Nasal cavity respiratory epithelium epithelial cell of viscerocranial mucosa (primary cell): Measurements from ENCODE around the gene ABHD16A. TPM values are rescaled to one million over a fixed set of nuclear protein-coding genes. Genes with fewer than 3 reads are reported as not detected.

Experiments
- total RNA-seq: library from RNA; depleted of rRNA; stranded (reverse); fragments of >200 nt; gene quantifications from 2 replicates; pipeline ENCODE4 v1.2.3, GENCODE V29; 2014

The ABHD16A gene
- total RNA-seq, 1 donor from 2014 or later, result 30.8 TPM

DNA sequence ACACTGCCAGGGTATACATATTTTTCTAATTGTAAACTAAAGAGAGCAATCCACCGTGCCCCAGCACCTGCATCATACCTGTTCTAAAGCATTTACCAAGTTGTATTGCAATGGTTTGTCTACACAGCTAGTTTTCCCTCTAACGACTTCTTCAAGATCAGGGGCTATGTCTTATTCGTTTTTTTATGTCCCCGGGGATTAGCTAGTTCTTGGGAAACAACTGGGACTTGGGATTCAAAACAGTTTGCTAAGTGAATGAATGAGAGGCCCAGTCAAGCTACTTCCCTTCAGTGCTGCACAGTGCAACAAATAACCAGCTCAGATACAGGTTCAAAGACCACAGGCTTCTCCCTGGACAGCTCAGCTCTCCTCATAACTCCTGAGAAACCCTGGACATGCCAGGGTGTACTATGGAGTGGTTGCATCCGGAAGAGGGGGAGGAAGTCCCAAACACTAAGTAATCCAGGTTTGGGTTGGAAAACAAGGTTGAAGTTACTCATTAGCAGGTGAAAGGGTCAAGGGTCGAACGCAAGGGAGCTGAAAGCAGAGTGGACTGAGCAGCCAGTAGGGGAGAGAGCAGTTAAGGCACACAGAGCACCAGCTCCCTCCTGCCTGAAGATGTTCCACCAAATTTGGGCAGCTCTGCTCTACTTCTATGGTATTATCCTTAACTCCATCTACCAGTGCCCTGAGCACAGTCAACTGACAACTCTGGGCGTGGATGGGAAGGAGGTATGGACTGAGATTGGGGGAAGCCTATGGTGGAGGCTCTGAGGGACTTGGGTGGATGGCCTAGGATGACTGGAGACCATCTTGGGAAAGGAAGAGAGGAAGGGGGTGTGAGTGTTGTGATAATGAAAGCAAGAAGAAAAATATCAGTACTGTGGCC is 47.5 kb downstream of the ABHD16A start, which contains the start of gene APOM:
APOM (plus strand) TSS at position 546 of the 889 bp plus-strand sequence; CDS start at position 619, 73 bp downstream.

Other genes with a start within 250 kb of the ABHD16A start
- gene MICB, start 205.2 kb downstream of the ABHD16A start, total RNA-seq, result 3.7 and 5.8 TPM in 2 replicates
- gene MCCD1, start 174.4 kb downstream of the ABHD16A start, total RNA-seq, result not detected in 2 replicates
- gene DDX39B, start 161.3 kb downstream of the ABHD16A start, total RNA-seq, result 205 and 333 TPM in 2 replicates
- gene ATP6V1G2, start 156.7 kb downstream of the ABHD16A start, total RNA-seq, result 0.28 and 0.34 TPM in 2 replicates
- gene NFKBIL1, start 155.7 kb downstream of the ABHD16A start, total RNA-seq, result 25.8 and 52.3 TPM in 2 replicates
- gene LTA, start 131.0 kb downstream of the ABHD16A start, total RNA-seq, result not detected in 2 replicates
- gene TNF, start 127.8 kb downstream of the ABHD16A start, total RNA-seq, result under 0.01 and 0.07 TPM in 2 replicates
- not detected in 2 replicates for gene LTB, start 120.9 kb downstream of the ABHD16A start, total RNA-seq
- not detected in 2 replicates for gene LST1, start 117.0 kb downstream of the ABHD16A start, total RNA-seq
- not detected in 2 replicates for gene NCR3, start 110.3 kb downstream of the ABHD16A start, total RNA-seq
- not detected in 2 replicates for gene AIF1, start 88.1 kb downstream of the ABHD16A start, total RNA-seq
- 32.1 and 73.3 TPM in 2 replicates for gene PRRC2A, start 82.6 kb downstream of the ABHD16A start, total RNA-seq
- gene BAG6, start 50.7 kb downstream of the ABHD16A start, total RNA-seq, result 120 and 174 TPM in 2 replicates
- 0.28 and 0.34 TPM in 2 replicates for gene APOM, start 47.4 kb downstream of the ABHD16A start, total RNA-seq
- 24.7 and 37.6 TPM in 2 replicates for gene C6orf47, start 42.5 kb downstream of the ABHD16A start, total RNA-seq
- 9.4 and 20.2 TPM in 2 replicates for gene GPANK1, start 38.3 kb downstream of the ABHD16A start, total RNA-seq
- 48.2 and 76.9 TPM in 2 replicates for gene CSNK2B, start 37.2 kb downstream of the ABHD16A start, total RNA-seq
- 0.68 and 3.3 TPM in 2 replicates for gene LY6G5B, start 33.3 kb downstream of the ABHD16A start, total RNA-seq
- gene LY6G5C, start 22.3 kb downstream of the ABHD16A start, total RNA-seq, result 0.07 TPM in 1 of 2 replicates, not detected in the other
- not detected in 2 replicates for gene LY6G6F, start 3.5 kb upstream of the ABHD16A start, total RNA-seq
- not detected in 2 replicates for gene LY6G6D, start 12.0 kb upstream of the ABHD16A start, total RNA-seq
- gene LY6G6C, start 18.4 kb upstream of the ABHD16A start, total RNA-seq, result under 0.01 TPM in 1 of 2 replicates, not detected in the other
- gene MPIG6B, start 20.0 kb upstream of the ABHD16A start, total RNA-seq, result not detected in 2 replicates
- gene DDAH2, start 26.0 kb upstream of the ABHD16A start, total RNA-seq, result 16.2 and 19.8 TPM in 2 replicates
- 269 and 558 TPM in 2 replicates for gene CLIC1, start 33.2 kb upstream of the ABHD16A start, total RNA-seq
- 3.4 and 3.5 TPM in 2 replicates for gene MSH5, start 36.7 kb upstream of the ABHD16A start, total RNA-seq
- 0.57 TPM in 1 of 2 replicates, not detected in the other for gene SAPCD1, start 59.3 kb upstream of the ABHD16A start, total RNA-seq
- 0.34 and 1.00 TPM in 2 replicates for gene VWA7, start 74.0 kb upstream of the ABHD16A start, total RNA-seq
- 61.2 and 98.7 TPM in 2 replicates for gene VARS1, start 92.4 kb upstream of the ABHD16A start, total RNA-seq
- 14.4 and 35.5 TPM in 2 replicates for gene LSM2, start 103.6 kb upstream of the ABHD16A start, total RNA-seq
- gene HSPA1L, start 112.0 kb upstream of the ABHD16A start, total RNA-seq, result 1.0 and 1.1 TPM in 2 replicates
- 29.7 and 211 TPM in 2 replicates for gene HSPA1A, start 112.2 kb upstream of the ABHD16A start, total RNA-seq
- 81.7 and 305 TPM in 2 replicates for gene HSPA1B, start 124.4 kb upstream of the ABHD16A start, total RNA-seq
- gene NEU1, start 159.5 kb upstream of the ABHD16A start, total RNA-seq, result 64.1 and 103 TPM in 2 replicates
- 2.1 and 3.1 TPM in 2 replicates for gene SLC44A4, start 175.7 kb upstream of the ABHD16A start, total RNA-seq
- 13.7 and 47.4 TPM in 2 replicates for gene EHMT2, start 194.4 kb upstream of the ABHD16A start, total RNA-seq
- gene ZBTB12, start 198.8 kb upstream of the ABHD16A start, total RNA-seq, result 1.4 and 4.1 TPM in 2 replicates
- 0.71 and 1.0 TPM in 2 replicates for gene C2, start 224.4 kb upstream of the ABHD16A start, total RNA-seq
- gene CFB, start 242.8 kb upstream of the ABHD16A start, total RNA-seq, result 1.7 and 11.2 TPM in 2 replicates